Retinal pigment epithelial cell (primary cell): ENCODE data around the gene FOXP1.

Source experiments
- DNase-seq: peaks from one replicate; pipeline ENCODE4 v3.0.0-alpha.2; 2010; ENCODE audit warnings: low read depth
- H3K4me3 ChIP-seq: 2 replicates; pipeline ENCODE4 v1.5.1; 2011; ENCODE audit warnings: mild to moderate bottlenecking, low read length, control low read depth, moderate library complexity
- CTCF ChIP-seq: conservative IDR thresholded peaks from 2 replicates; pipeline ENCODE4 v1.5.1; 2011; ENCODE audit warnings: low read depth, low read length, control low read depth, inconsistent platforms

The FOXP1 gene

GRCh38 chr3:71156062-71156665 lies 427.4 kb downstream of the FOXP1 start:
- no peak for TF ChIP-seq CTCF

GRCh38 chr3:71154846-71155245 lies 428.7 kb downstream of the FOXP1 start:
- H3K4me3 ChIP-seq: no peak overlapping the region
- DNase-seq: no peak
- TF ChIP-seq CTCF: no peak

More at GRCh38 chr3:71156062-71156665, 427.4 kb downstream of the FOXP1 start:
- DNase-seq: no peak
- H3K4me3 ChIP-seq: no peak overlapping the region

- no peak for DNase-seq
- no peak for TF ChIP-seq CTCF
- H3K4me3 ChIP-seq: no peak overlapping the region
These were observed 429.8 kb downstream of the FOXP1 start for GRCh38 chr3:71153713-71154112.

- no peak for DNase-seq
- no peak overlapping the region for H3K4me3 ChIP-seq
- no peak for TF ChIP-seq CTCF
These were observed 430.6 kb downstream of the FOXP1 start for GRCh38 chr3:71152892-71153265.

GRCh38 chr3:71152039-71152891 lies 431.3 kb downstream of the FOXP1 start:
- no peak overlapping the region for H3K4me3 ChIP-seq
- DNase-seq: no peak
- no peak for TF ChIP-seq CTCF

GRCh38 chr3:71149959-71150954 lies 433.3 kb downstream of the FOXP1 start:
- TF ChIP-seq CTCF: no peak
- no peak for DNase-seq
- H3K4me3 ChIP-seq: no peak overlapping the region
